GM06990 (cell line): ENCODE data around the gene RAPGEF5.

Experiments
- DNase-seq: peaks from one replicate; pipeline ENCODE4 v3.0.0-alpha.2; 2011; ENCODE audit not compliant: insufficient read length; ENCODE audit errors: extremely low read depth
- H3K27me3 ChIP-seq: replicated peaks from 2 replicates; pipeline ENCODE4 v1.6.0; 2011; ENCODE audit warnings: low read length; ENCODE audit not compliant: control insufficient read depth, insufficient read depth
- H3K36me3 ChIP-seq: 2 replicates; pipeline ENCODE4 v1.5.1; 2011; ENCODE audit warnings: low read length; ENCODE audit not compliant: control insufficient read depth, insufficient read depth
- H3K4me3 ChIP-seq: replicated peaks from 2 replicates; pipeline ENCODE4 v1.5.1; 2011; ENCODE audit warnings: low read depth, mild to moderate bottlenecking, control low read depth, low read length
- CTCF ChIP-seq: IDR thresholded peaks from 2 replicates; pipeline ENCODE4 v1.5.1; 2011; ENCODE audit warnings: low read length, control low read depth, mild to moderate bottlenecking, inconsistent platforms; ENCODE audit not compliant: insufficient read depth, poor library complexity, severe bottlenecking

RAPGEF5 gene

GRCh38 chr7:22354462-22354861 is 2.5 kb downstream of the RAPGEF5 start:
- H3K4me3 ChIP-seq = no peak overlapping the region
- no peaks in the 10 kb centered on the region for H3K27me3 ChIP-seq
- no peaks in the 10 kb centered on the region for H3K36me3 ChIP-seq
- TF ChIP-seq CTCF = no peak
- DNase-seq = no peak

- no peak for DNase-seq
- no peak for TF ChIP-seq CTCF
- Histone ChIP-seq H3K4me3 (no peak overlapping the region), H3K36me3 (no peaks in the 10 kb centered on the region), H3K27me3 (no peaks in the 10 kb centered on the region)
Observed at GRCh38 chr7:22352887-22353286, 4.1 kb downstream of the RAPGEF5 start.

- no peaks in the 10 kb centered on the region for H3K36me3 ChIP-seq
- H3K27me3 ChIP-seq = no peaks in the 10 kb centered on the region
- TF ChIP-seq CTCF = no peak
- peak overlapping the region; percentile 29; the same call in 1 of the 2 replicates for H3K4me3 ChIP-seq
- DNase-seq = no peak
Observed at GRCh38 chr7:22351878-22352277, 5.1 kb downstream of the RAPGEF5 start.

GRCh38 chr7:22351329-22351692 is 5.6 kb downstream of the RAPGEF5 start:
- no peak for TF ChIP-seq CTCF
- no peaks in the 10 kb centered on the region for H3K36me3 ChIP-seq
- DNase-seq = peak; percentile 29
- no peaks in the 10 kb centered on the region for H3K27me3 ChIP-seq
- H3K4me3 ChIP-seq = peak overlapping the region; percentile 29; the same call in 1 of the 2 replicates

GRCh38 chr7:22350466-22351328 is 6.3 kb downstream of the RAPGEF5 start:
- DNase-seq = peak; percentile 38
- no peaks in the 10 kb centered on the region for H3K36me3 ChIP-seq
- no peak for TF ChIP-seq CTCF
- no peaks in the 10 kb centered on the region for H3K27me3 ChIP-seq
- H3K4me3 ChIP-seq = peak overlapping the region; percentile 29; the same call in 1 of the 2 replicates
